ENCODE data around the gene LPAR1.

Gene LPAR1

DNA sequence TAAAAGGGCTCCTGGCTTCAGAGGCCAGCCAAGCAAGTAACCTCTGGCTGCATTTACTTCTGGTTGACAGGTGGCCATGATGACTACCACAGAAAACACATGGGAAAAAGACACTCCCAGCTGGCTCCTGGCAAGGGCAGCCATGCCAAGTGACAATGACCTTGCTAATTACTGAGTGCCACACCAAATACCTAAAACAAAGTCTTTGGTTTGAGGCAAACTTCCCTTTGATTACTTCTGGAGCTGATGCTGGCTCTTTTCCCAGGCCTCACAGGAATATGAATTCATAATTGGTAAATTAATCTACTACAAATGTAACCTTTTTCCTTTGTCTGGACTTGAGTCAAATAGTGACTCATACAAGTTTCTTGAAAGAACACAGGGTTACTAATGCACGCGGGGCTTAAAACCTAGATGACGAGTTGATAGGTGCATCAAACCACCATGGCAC, 61.0 kb downstream of the LPAR1 start:
- Mint-ChIP-seq H3K9me3 (peaks cover 0 to 2% of the 10 kb centered on the region in 2 donors), H3K4me3 (no peak overlapping the region), H3K27ac (no peak overlapping the region), H3K36me3 (no peaks in the 10 kb centered on the region), H3K4me1 (no peaks in the 10 kb centered on the region), H3K27me3 (peaks cover 0 to 4% of the 10 kb centered on the region in 2 donors)
- no peak for ATAC-seq (replicated peaks)
- DNase-seq = no peak

DNA sequence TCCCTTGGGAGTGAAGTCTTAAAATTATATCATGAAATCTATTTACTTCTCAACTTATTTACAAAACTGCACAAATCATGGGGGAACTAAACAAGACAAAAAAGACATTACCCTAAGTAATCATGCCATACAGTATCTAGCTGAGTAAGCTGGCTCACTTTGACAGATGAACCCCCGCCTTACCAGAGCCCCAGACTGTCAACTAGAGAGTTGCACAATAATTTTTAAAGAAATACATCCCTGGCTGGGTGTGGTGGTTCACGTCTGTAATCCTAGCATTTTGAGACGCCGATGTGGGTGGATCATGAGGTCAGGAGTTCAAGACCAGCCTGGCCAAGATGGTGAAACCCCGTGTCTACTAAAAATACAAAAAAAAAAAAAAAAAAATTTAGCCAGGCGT, 62.3 kb downstream of the LPAR1 start:
- no peaks in the 10 kb centered on the region for H3K9me3 Mint-ChIP-seq
- no peak overlapping the region for H3K4me3 Mint-ChIP-seq
- no peaks in the 10 kb centered on the region for H3K4me1 Mint-ChIP-seq
- H3K27ac Mint-ChIP-seq = no peak overlapping the region
- no peak for DNase-seq
- H3K36me3 Mint-ChIP-seq = no peaks in the 10 kb centered on the region
- no peak for ATAC-seq (replicated peaks)
- H3K27me3 Mint-ChIP-seq = peaks cover 0 to 4% of the 10 kb centered on the region in 2 donors

- ATAC-seq (replicated peaks) = no peak
- H3K27me3 Mint-ChIP-seq = peaks cover 0 to 4% of the 10 kb centered on the region in 2 donors
These were observed 63.0 kb downstream of the LPAR1 start for GRCh38 chr9:110975278-110975677.

DNA sequence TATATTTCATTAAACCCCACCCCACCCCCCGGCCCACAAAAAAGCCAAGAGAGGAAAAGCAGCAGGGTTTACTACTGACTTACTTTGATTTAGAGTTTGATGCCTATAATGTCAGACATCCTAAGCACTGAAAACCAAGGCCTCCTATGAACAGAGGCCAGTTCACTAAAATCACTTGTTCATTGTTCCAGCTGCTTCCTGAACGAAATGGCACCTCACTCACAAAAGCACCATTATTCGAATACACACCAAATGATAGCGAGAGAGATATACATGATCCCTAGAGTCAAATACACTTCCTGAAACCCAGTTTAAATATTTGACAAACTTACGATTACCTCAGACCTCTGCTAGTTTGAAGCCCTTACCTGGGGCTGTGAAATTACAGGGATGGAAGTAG, 66.6 kb downstream of the LPAR1 start:
- Mint-ChIP-seq H3K4me1 (no peaks in the 10 kb centered on the region), H3K4me3 (no peak overlapping the region), H3K27ac (no peak overlapping the region), H3K27me3 (peaks cover 0 to 3% of the 10 kb centered on the region in 2 donors), H3K36me3 (no peaks in the 10 kb centered on the region), H3K9me3 (no peaks in the 10 kb centered on the region)
- no peak for ATAC-seq (replicated peaks)
- no peak for DNase-seq

More at GRCh38 chr9:110975278-110975677, 63.0 kb downstream of the LPAR1 start:
- Mint-ChIP-seq H3K4me3 (no peak overlapping the region), H3K4me1 (no peaks in the 10 kb centered on the region), H3K36me3 (no peaks in the 10 kb centered on the region), H3K9me3 (no peaks in the 10 kb centered on the region), H3K27ac (no peak overlapping the region)
- no peak for DNase-seq

GRCh38 chr9:110971234-110971633, 67.0 kb downstream of the LPAR1 start:
- DNase-seq (no peak), ATAC-seq (replicated peaks) (no peak)
- Mint-ChIP-seq H3K9me3 (no peaks in the 10 kb centered on the region), H3K4me3 (no peak overlapping the region), H3K27me3 (no peaks in the 10 kb centered on the region), H3K27ac (no peak overlapping the region), H3K36me3 (no peaks in the 10 kb centered on the region), H3K4me1 (no peaks in the 10 kb centered on the region)

- no peaks in the 10 kb centered on the region for H3K36me3 Mint-ChIP-seq
- ATAC-seq (replicated peaks) (no peak), DNase-seq (no peak)
- no peaks in the 10 kb centered on the region for H3K27me3 Mint-ChIP-seq
- H3K4me1 Mint-ChIP-seq = no peaks in the 10 kb centered on the region
- peaks cover 0 to 3% of the 10 kb centered on the region in 2 donors for H3K9me3 Mint-ChIP-seq
- H3K4me3 Mint-ChIP-seq = no peak overlapping the region
- no peak overlapping the region for H3K27ac Mint-ChIP-seq
These were observed 68.3 kb downstream of the LPAR1 start for GRCh38 chr9:110969971-110970386.

DNA sequence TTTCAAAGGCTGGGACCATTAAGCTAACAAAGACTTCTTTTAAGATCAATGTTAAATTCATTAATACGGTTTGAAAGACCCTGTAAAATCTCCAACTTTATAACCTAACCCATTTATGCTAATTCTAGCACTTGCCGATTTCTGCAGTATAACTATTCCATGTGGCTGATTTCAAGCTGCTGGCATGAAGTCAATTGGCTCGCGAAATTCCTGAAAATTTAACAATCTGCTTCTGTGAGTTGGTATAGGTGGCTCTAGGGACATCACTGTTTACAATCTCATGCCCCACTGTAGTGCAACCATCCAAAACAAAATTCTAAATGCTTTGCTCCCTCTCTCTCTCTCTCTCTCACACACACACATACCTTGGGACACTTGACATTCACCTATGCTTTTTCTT, 70.2 kb downstream of the LPAR1 start:
- ATAC-seq (replicated peaks) (no peak), DNase-seq (no peak)
- Mint-ChIP-seq H3K4me3 (no peak overlapping the region), H3K36me3 (no peaks in the 10 kb centered on the region), H3K27me3 (no peaks in the 10 kb centered on the region), H3K27ac (no peak overlapping the region), H3K9me3 (peaks cover 0 to 3% of the 10 kb centered on the region in 2 donors), H3K4me1 (no peaks in the 10 kb centered on the region)

GRCh38 chr9:110967196-110967595, 71.1 kb downstream of the LPAR1 start:
- no peaks in the 10 kb centered on the region for H3K27me3 Mint-ChIP-seq
- no peaks in the 10 kb centered on the region for H3K36me3 Mint-ChIP-seq
- H3K4me1 Mint-ChIP-seq = no peaks in the 10 kb centered on the region
- H3K27ac Mint-ChIP-seq = no peak overlapping the region
- no peak for ATAC-seq (replicated peaks)
- no peak for DNase-seq
- peaks cover under 1 to 3% of the 10 kb centered on the region in 2 donors for H3K9me3 Mint-ChIP-seq
- H3K4me3 Mint-ChIP-seq = no peak overlapping the region

- no peak overlapping the region for H3K4me3 Mint-ChIP-seq
- peaks cover 3 to 4% of the 10 kb centered on the region in 2 donors for H3K36me3 Mint-ChIP-seq
- H3K27me3 Mint-ChIP-seq = peaks cover 0 to 4% of the 10 kb centered on the region in 2 donors
- no peak overlapping the region for H3K27ac Mint-ChIP-seq
- DNase-seq (no peak), ATAC-seq (replicated peaks) (no peak)
- H3K4me1 Mint-ChIP-seq = no peaks in the 10 kb centered on the region
- peaks cover 12 to 23% of the 10 kb centered on the region in 2 donors for H3K9me3 Mint-ChIP-seq
These were observed 78.0 kb downstream of the LPAR1 start for GRCh38 chr9:110960288-110960687.

GRCh38 chr9:110958847-110959246, 79.4 kb downstream of the LPAR1 start:
- Mint-ChIP-seq H3K4me1 (peaks cover 8 to 13% of the 10 kb centered on the region in 2 donors), H3K36me3 (peaks cover 5 to 10% of the 10 kb centered on the region in 2 donors), H3K27me3 (peaks cover 4 to 9% of the 10 kb centered on the region in 2 donors), H3K27ac (no peak overlapping the region), H3K4me3 (no peak overlapping the region), H3K9me3 (peaks cover 20 to 35% of the 10 kb centered on the region in 2 donors)
- DNase-seq (no peak), ATAC-seq (replicated peaks) (no peak)

DNA sequence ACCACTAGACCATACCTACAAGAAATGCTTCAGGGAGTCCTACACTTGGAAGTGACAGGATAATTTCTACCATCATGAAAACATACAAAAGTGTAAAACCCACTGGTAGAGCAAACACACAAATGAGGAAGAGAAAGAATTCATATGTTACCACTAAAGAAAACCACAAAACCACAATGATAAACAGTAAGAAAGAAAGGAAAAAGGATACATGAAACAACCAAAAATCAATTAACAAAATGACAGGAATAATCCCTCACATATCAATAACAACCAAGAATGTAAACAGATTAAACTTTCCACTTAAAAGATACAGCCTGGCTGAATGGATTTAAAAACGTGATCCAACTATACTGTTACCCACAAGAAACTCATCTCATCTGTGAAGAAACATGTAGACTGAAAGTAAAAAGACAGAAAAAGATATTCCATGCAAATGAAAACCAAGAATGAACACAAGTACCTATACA, 83.4 kb downstream of the LPAR1 start:
- ATAC-seq (replicated peaks) = no peak
- Mint-ChIP-seq H3K9me3 (peaks cover 25 to 40% of the 10 kb centered on the region in 2 donors), H3K36me3 (peaks cover 7 to 17% of the 10 kb centered on the region in 2 donors), H3K27ac (no peak overlapping the region), H3K4me3 (no peak overlapping the region), H3K4me1 (peaks cover 8 to 13% of the 10 kb centered on the region in 2 donors), H3K27me3 (peaks cover 4 to 22% of the 10 kb centered on the region in 2 donors)
- DNase-seq = no peak

DNA sequence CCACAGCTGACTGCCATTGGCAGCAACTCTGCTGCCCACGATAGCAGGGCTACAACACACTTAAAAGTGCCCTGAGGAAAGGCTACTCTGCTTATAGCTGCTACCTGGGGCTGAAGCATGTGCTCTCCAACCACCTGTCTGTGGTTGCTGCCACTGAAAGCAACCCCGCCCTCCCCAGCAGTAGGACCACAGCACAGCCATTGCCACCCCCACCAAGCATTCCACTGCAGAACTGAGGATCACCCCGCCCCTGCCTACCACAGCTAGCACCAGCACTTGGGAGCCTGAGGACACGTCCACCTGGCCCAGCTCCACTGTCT, 85.8 kb downstream of the LPAR1 start:
- no peak overlapping the region for H3K4me3 Mint-ChIP-seq
- peaks cover 8 to 13% of the 10 kb centered on the region in 2 donors for H3K4me1 Mint-ChIP-seq
- DNase-seq (no peak), ATAC-seq (replicated peaks) (no peak)
- peaks cover 17 to 22% of the 10 kb centered on the region in 2 donors for H3K9me3 Mint-ChIP-seq
- H3K36me3 Mint-ChIP-seq = peaks cover 5 to 13% of the 10 kb centered on the region in 2 donors
- peak overlapping the region; percentile 9 for H3K27ac Mint-ChIP-seq
- peaks cover 8 to 34% of the 10 kb centered on the region in 2 donors for H3K27me3 Mint-ChIP-seq

DNA sequence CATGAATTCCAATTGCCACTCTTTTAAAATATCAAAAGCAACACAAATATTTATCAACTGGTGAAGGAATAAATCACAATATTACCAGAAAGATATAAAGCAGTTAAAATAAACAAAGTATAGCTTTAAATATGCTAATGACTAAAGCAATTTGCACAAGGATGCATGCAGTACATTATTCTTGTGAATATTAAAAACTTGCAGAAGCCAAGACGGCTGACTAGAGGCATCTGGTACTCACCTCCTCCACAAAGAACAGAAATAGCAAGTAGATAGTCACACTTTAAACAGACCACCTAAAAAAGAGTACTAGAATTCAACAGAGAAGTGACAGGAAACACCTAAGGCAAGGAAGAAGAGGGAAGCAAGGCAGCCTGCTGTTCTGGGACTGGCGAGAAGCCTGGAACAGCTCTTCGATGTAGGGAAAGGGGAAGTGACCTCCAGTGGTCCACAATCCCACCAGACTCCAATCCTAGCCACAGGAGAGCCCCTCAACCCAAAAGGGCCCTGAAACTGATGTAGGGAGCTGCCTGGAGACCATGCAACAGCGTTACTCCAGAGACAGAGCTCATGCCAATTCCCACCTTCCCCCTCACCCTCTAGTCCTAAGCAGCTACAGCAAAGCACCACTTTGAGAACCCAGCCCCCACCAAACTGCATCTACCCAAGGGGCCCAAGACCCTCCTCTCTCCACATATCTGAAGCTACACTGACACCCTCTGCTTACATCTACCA, 86.3 kb downstream of the LPAR1 start:
- H3K36me3 Mint-ChIP-seq = peaks cover 5 to 13% of the 10 kb centered on the region in 2 donors

DNA sequence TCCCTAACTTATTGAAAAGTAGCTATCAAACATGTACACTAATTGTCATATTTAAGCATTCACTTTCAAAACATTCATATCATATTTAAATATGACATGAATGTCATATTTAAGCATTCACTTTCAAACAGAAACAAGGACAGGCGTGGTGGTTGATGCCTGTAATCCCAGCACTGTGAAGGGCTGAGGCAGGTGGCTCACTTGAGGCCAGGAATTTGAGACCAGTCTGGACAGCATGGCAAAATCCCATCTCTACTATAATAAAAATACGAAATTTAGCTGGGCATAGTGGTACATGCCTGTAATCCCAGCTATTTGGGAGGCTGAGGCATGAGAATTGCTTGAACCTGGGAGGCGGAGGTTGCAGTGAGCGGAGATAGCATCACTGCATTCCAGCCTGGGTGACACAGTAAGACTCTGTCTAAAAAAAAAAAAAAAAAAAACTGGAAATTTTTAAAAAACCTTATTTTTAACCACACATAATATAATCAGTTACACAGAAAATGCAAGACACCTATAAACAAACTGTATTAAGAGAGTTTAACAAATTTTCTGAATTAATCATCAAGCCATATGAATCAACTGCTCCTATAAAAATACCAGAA, 88.1 kb downstream of the LPAR1 start:
- peaks cover 8 to 13% of the 10 kb centered on the region in 2 donors for H3K4me1 Mint-ChIP-seq

More for the DNA sequence above, 86.3 kb downstream of the LPAR1 start:
- Mint-ChIP-seq H3K27ac (no peak overlapping the region), H3K4me3 (no peak overlapping the region), H3K9me3 (peaks cover 16 to 20% of the 10 kb centered on the region in 2 donors), H3K4me1 (peaks cover 8 to 13% of the 10 kb centered on the region in 2 donors), H3K27me3 (peaks cover 8 to 34% of the 10 kb centered on the region in 2 donors)
- ATAC-seq (replicated peaks) = no peak
- no peak for DNase-seq

DNA sequence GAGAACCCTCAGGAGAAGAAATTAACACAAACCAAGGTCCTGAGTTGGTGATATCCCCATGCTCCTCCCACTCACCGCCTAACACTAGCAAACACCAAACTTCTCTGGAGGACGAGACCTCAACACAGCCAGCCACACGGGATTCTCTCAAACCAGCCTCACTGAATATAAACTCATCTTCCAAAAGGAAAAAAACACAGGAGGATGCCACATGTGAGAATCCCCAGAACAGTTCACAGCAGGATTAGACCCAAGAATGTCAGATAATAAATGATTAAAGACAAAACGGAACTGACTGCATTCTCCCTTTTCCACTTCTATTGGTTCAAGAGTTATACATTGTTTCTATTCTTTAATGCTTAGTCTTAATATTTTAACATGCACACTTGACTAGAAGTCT, 89.2 kb downstream of the LPAR1 start:
- ATAC-seq (replicated peaks) (no peak), DNase-seq (no peak)
- no peak overlapping the region for H3K27ac Mint-ChIP-seq
- H3K9me3 Mint-ChIP-seq = peaks cover 10 to 11% of the 10 kb centered on the region in 2 donors
- peaks cover 4 to 10% of the 10 kb centered on the region in 2 donors for H3K36me3 Mint-ChIP-seq
- peaks cover 2 to 3% of the 10 kb centered on the region in 2 donors for H3K4me1 Mint-ChIP-seq
- no peak overlapping the region for H3K4me3 Mint-ChIP-seq
- H3K27me3 Mint-ChIP-seq = peaks cover 8 to 27% of the 10 kb centered on the region in 2 donors

More for the DNA sequence above, 88.1 kb downstream of the LPAR1 start:
- Mint-ChIP-seq H3K4me3 (no peak overlapping the region), H3K36me3 (peaks cover 5 to 13% of the 10 kb centered on the region in 2 donors), H3K27ac (no peak overlapping the region), H3K27me3 (peaks cover 8 to 34% of the 10 kb centered on the region in 2 donors), H3K9me3 (peaks cover 16 to 20% of the 10 kb centered on the region in 2 donors)
- ATAC-seq (replicated peaks) (no peak), DNase-seq (no peak)

Measured in stimulated activated naive B cell treated with anti-CD40 and anti-IgM and Interleukin-4, amounts not matched to agents 10 μg/mL and 1 μg/mL and 100 μg/mL, for 72 hours (primary cell).